Ecto neural progenitor cell (in vitro differentiated cells): Measurements from ENCODE around the gene MCTP2.
"Not testable (repeated sequence)": the region's sequence is repeated elsewhere in the genome, so short reads cannot be mapped to it uniquely, and the experiment has no call there.

Experiments
- DNase-seq: peaks from one replicate; pipeline ENCODE4 v3.0.0-alpha.2; 2018; ENCODE audit warnings: low spot score

MCTP2 gene

DNA sequence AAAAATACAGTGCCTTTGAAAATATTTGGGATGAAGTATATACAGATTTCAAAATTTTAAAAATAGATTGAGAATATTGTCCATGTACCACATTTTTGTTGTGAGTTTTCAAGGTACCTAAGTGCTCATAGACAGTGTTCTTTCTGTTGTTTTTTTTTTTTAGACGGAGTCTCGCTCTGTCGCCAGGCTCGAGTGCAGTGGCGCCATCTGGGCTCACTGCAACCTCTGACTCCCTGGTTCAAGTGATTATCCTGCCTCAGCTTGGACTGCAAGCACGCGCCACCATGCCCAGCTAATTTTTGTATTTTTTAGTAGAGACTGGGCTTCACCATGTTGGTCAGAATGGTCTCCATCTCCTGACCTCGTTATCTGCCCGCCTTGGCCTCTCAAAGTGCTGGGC is 223.9 kb downstream of the MCTP2 start:
- DNase-seq, result no peak

DNA sequence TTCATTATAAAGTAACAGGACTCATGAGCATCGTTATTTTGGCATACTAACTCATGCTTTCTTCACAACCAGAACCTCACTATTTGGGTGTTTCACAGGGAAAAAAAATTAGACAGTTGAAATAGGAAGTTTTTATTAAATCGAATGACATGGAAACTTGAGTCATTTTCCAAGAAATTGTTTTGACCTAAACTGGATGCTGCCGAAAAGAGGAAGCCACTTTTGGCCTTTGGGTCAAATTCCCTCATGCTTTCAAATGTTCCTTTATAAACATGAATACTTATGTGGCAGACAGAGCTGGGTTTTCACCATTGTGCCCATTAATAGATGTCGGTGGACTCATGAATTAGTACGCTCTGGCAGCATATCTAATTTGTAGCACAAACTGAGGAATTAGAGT is 224.9 kb downstream of the MCTP2 start:
- no peak for DNase-seq

DNA sequence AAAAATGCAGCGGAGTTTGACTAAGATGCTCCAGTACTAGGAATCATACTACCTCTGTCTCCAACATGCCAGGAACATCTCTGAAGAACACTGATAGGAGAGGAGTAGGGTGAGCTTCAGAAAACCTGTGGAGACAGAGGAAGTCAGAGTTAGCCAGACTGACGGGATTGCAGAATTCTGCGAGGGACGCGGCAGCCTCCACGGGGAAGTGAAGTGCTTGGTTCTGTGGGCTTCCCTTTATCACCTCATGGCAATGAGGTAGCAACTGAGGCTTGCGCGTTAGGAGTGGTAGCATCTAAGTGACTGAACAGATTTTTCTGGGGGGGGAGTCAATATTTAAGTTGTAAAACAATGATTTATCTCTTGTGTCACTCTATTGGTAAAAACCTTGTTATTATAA is 226.3 kb downstream of the MCTP2 start:
- DNase-seq, result no peak

DNA sequence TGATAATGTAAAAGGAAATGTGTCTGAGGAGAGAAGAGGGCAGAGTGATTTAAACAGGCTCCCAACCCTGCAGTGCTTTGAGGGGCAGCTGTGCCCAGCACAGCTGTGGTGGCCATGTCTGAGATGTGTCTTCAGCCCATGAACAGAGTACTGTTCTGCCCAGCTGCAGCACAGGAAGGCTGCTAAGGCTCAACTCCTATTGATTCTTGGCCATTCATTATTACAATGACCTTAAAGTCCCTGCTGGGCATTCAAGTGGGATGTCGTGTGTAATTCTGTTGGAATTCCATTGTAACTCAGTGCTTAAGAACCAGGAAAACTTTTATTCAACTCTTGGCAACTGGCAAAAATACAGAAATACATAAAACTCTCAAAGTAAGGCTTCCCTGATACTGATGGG is 229.3 kb downstream of the MCTP2 start:
- no peak for DNase-seq

DNA sequence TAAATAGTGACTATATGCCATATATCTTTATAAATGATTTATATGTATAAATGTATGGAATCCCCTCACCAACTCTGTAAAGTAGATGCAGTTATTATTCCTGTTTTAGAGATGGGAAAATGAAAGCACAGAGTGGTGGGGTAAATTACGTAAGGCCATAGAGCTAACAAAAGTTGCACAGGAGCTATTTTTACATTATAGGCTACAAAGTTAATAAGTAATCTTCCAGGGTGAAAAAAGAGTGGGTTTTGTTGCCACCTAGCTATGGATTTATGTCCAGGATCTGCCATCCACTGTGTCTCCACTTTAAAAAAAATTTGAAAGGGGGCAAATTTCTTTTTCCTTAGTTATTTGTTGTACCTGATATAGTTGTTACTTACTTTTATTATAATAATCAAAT is 235.7 kb downstream of the MCTP2 start:
- DNase-seq, result no peak

DNA sequence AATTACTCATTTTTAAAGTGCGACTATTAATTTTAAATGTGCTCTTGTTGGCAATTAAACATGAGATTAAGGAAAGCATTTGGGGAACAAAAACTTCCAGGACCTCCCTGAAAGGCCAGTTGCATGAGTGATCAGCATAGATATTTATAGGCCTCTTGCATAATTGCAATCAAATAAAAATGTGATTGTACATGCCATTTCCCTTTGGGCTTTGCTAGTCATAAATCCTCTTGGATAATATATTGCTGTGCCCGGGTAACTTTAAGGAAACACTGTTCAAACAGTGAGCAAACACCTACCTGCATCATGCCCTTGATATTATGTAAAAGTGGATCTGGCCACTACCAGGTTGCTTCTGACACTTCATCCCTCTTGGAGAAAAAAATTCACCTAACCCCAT is 239.1 kb downstream of the MCTP2 start:
- DNase-seq, result no peak

DNA sequence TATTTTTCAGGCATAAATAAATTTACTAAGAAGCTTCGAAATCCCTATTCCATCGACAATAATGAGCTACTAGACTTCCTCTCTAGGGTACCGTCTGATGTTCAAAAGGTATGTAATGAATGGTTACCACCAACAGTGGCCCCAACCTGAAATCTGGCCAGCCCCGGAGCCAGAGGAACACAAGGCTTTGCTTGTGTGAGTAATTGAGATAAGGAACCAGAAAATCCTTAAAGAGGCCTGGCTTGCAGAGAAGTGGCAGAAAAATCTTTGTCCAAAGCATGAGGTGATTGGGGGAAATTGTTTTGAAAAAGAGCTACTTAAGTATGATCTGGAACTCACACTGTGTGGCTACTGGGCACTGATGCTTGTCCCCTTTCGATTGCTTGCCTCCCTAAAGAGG is 245.3 kb downstream of the MCTP2 start:
- no peak for DNase-seq

DNA sequence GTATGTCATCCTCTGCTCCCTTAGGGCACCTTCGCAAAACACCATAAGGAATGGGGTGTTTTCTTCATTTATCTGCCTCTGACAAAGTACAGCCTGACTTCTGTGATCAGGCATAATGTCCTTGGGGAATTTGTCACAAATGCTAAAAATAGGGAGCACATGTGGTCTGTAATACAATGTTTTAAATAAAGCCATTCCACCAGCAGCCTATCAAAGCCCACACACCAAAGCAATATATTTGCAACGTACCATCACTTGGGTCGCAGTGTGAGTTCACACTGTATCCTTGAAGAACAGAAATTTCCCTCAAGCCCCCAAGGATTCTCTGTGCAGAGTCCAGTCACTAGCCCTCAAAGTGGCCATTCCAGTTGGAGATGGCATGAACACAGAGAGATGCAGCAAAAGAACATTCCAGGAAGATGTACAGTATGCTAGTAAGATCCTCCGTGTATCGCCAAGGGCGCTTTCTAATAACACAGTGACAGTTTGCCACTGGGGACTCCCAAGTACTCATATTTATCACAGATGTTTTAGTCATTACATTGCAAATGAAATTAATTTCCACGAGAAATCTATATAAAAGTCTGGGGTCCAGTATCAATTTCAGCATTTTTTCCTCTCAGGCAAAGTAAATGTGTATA is 246.7 kb downstream of the MCTP2 start:
- DNase-seq, result no peak

DNA sequence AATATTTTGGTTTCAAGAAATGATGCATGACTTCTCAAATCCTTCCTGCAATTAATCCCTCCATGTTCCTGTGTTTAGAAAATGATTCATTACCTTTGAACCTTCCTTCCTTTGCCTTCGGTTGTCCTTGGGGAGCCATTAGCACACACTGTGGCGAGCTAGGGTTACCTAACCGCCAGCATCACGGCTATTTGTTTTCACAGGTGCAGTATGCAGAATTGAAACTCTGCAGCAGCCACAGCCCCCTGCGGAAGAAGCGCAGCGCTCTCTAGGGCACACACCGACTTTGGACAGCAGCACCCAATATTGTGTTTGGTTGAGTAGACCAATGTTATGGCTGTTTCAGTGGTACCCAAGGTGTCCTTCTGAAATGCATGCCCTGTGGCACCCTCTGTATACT is 247.4 kb downstream of the MCTP2 start:
- no peak for DNase-seq

DNA sequence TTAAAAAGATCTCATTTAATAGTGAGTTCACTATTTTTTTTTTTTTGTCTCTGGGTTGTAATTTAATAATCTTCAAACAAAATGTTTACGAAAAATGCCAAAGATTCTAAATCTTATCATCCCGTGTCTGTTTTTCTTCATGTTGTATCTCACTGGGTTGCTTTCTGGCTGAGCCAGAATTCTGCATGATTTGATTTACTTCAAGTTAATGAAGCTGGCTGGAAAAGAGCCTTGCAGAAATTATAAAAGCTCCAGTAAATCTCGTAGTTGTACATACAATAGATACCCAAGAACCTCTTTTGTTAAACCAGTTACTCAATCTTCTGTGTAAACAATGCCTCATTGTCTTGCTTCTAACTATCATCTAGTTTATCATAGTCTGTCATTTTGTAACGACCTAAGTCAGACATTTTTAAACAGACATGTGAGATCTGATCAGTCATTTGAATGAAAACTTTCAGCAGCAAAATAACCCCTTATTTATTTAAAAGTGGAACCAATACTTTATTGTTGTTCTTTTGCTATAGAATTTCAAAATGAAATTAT is 249.0 kb downstream of the MCTP2 start:
- no peak for DNase-seq

DNA sequence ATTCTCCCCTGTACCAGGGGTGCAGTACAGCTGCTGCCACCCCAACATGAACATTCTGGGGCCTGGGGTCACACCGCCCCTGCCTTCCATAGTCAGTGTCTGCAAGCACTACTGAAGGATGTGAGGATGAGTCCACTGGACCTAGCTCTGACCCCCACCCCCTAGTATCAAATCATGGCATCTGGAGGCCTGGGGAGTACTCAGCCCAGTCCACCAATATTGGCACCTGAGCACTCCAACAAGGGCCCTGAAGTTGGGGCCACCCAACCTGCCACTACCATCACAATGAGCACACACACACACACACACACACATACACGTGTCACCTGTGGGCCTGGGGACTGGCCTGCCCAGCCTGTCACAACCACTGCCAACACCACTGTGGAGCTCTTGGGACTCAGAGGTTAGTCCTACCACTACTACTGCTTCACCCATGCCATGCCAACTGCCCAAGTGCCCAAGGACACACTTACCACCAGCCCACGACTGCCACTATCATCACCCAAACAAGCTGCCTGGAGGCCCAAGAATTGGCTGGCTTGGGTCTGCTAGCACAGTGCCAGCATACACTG is 253.9 kb downstream of the MCTP2 start:
- DNase-seq, result no peak

DNA sequence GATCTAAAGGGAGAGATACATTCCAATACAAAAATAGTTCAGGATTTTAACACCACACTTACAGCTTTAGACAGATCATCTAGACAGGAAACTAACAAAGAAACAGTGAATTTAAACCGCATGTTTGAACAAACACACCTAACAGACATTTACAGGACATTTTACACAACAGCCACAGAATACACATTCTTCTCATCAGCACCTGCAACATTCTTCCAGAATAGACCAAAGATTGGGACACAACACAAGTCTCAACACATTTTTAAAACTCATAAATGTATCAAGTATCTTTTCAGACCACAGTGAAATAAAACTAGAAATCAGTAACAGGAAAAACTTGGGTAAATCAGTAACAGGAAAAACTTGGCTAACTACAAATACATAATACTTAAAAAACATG is 256.3 kb downstream of the MCTP2 start:
- DNase-seq, result no peak

DNA sequence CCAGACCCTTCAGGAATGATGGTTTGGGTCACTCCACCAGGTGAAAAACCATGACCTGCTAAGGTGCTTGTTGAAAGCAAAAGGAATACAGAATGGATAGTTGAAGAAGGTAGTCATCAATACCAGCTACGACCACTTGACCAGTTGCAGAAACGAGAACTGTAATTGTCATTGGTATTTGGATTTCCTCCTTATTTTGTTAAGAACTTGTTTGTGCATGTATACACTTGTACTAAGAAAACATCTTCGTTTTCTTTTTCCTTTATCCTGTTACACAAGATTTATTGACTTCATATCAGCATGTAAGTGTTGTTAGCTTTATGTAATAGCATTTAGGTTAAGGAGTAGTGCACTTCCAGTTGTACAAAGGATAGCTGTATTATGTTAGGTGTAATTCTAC is 261.8 kb downstream of the MCTP2 start:
- DNase-seq, result no peak

DNA sequence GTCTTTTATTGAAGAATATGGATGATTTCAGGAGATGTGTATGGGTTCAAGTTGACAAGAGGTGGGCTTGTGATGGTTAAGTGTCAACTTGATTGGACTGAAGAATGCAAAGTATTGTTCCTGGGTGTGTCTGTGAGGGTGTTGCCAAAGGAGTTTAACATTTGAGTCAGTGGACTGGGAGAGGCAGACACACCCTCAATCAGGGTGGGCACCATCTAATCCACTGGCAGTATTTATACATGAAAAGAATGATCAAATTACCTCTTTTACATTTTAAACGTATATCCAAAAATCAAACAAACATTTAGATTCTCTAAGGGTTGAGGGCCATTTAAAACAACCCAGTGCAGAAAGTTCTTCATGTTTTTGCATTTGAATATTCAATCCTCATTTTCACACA is 262.2 kb downstream of the MCTP2 start:
- not testable (repeated sequence) for DNase-seq

DNA sequence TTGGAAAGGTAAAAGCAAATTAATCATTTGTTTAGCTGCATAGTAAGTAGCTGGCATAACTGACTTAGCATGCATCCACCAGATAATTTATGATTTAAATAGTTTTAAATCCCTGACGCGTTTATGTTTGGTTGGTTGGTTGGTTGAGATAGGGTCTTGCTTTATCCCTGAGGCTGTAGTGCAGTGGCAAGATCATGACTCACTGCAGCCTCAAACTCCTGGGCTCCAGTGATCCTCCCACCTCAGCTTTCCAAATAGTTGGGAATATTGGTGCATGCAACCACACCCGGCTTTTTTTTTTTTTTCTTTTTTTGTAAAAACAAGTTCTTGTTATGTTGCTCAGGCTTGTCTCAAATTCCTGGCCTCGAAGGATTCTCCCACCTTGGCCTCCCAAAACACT is 263.4 kb downstream of the MCTP2 start:
- no peak for DNase-seq

DNA sequence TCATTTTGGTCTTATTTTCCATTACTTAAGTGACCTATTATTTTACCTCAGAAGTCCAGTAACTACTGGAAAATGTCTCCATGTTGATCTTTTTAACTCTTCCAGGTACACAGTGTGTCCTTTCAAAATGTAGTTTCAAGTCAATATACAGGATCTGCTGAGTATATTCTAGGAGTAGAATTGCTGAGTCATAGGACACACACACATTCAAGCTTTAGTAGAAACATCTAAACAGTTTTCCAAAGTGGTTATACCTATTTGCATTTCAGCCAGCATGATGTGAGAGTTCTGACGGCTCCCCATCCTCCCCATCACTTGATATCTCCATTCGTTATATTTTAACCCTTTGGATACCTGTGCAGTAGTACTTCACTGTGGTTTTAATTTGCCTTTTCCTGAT is 271.9 kb downstream of the MCTP2 start:
- no peak for DNase-seq

DNA sequence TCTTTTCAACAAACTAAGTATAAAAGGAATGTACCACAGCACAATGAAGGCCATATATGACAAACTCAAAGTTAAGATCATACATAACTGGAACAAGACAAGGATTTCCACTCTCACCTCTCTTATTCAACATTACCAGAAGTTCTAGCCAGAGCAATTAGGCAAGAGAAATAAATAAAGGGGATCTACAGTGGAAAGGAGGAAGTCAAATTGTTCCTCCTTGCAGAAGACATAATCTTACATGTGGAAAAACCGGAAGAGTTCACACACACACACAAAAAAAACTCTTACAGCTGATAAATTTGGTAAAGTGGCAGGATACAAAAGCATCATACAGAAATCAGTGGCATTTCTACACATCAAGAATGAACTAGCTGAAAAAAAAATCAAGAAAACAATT is 277.9 kb downstream of the MCTP2 start:
- DNase-seq, result no peak

DNA sequence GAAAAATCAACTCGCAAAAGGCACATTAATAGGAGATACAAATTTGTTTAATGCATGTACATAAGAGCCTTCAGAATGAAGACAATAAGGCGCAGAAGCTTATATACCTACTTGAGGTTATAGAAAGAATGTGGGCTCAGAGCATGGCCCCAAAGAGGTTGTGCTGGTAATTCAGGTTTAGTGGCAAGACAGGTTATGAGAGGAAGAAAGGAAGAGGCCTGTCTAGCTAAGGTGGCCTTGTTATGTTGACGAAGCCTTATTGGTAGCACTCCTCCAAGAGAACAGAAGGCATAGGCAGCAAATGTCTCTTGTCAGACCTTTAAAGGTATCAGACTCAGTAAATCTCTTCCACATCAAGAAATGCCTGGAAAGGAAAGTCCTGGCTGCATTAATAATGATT is 290.8 kb downstream of the MCTP2 start:
- DNase-seq, result no peak

DNA sequence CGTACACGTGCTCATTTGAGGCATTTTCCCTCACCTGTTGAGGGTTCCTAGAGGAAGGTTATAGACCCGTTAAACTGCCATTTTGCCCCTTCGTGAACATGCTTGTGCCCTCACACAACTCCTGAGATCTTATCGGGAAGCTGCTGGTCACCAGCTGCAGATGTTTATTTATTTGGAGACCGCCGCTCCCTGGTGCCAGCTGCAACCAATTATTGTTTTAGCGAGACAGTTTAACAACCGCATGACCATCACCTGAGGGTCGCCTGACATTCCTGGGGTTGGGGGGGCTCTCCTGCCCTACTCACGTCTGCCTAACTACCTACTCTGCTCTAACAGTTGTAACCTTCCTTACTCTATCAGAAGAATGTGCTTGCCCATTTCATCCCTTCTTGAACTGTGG is 292.5 kb downstream of the MCTP2 start:
- no peak for DNase-seq

DNA sequence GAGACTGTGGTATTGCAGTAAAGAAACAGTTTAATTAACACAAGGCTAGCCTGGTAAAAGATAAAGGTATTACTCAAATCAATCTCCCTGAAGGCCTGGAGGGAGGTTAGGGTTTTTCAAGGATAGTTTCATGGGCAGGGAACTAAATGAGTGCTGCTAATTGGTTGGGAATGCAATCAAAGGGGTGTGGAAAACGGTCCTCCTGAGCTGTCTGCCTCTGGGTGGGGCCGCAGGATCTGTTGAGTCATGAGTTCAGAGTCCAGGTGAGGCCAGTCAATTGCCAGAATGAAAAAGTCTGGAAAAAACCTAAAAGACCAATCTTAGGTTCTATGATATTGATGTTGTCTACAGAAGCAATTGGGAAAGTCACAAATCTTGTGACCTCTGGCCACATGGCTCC is 293.2 kb downstream of the MCTP2 start:
- DNase-seq, result no peak

DNA sequence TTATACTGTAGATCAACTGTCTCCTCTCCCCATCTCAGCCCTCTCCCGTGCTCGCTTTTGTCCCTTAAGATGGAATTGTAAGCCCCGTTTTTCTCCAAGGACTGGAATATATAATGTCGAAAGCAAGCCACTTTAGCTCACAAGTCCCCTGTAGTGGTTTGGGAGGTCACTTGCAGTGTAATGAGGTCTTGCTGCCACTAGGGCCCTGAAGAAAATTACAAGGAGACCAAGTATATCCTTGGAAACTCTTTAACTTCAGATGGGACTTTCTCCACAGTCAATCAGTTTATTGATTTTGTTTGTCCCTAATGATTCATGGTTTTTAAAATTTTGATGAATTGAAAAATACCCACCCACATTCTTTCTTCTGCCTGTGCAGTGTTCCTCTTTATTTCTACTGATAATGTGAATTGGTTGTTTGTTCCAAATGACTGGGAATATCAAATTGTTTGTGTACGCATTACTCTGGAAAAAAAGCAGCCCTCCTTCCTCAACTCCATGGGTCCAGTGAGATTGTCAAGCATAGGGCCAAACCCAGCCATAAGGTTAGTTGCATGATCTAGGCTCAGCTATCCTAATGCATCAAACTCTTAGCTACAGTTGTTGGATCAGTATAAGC is 294.8 kb downstream of the MCTP2 start:
- DNase-seq, result no peak

DNA sequence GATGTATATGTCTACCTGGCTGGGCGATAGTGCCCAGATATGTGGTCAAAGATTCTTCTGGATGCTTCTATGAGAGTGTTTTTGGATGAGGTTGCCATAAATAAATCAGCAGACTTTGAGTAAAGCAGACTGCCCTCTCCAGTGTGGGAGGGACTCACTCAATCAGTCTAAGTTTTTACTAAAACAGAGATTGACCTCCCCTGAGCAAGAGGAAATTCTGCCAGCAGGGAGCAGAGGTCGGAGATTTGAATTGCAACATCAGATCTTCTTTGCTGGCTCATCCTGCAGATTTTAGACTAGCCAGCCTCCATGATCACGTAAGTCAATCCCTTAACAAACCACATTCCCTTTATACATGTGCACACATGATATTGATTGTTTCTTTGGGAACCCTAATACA is 300.9 kb downstream of the MCTP2 start:
- DNase-seq, result no peak
